WTC11 (cell line): Measurements from ENCODE around the gene ARF6. TPM values are rescaled to one million over a fixed set of nuclear protein-coding genes. Genes with fewer than 3 reads are reported as not detected.

Experiments used
- ATAC-seq: fragments of 200-7000 bp; cut with Tn5 transposase; 2 replicates; pipeline ENCODE4 v1.10.0; 2021; ENCODE audit warnings: mild to moderate bottlenecking, moderate library complexity
- CTCF ChIA-PET: fragments of 300-600 bp; sonication (Branson Sonifier 250); formaldehyde crosslinking; loops from one replicate; lab custom pipeline; 2021; ENCODE audit warnings: antibody characterized with exemption; lab: Charles Lee
- POLR2A ChIA-PET: fragments of 350-600 bp; sonication (Branson Sonifier 250); formaldehyde crosslinking; loops from one replicate; lab custom pipeline; 2021; ENCODE audit warnings: antibody characterized with exemption; lab: Charles Lee
- DNase-seq: peaks from one replicate; pipeline ENCODE4 v3.0.0; 2021; ENCODE audit warnings: low spot score
- H3K27ac Mint-ChIP-seq: 2 replicates; pipeline ENCODE4 v1.8.0; 2021; ENCODE audit warnings: mixed read lengths
- H3K27me3 Mint-ChIP-seq: 2 replicates; pipeline ENCODE4 v1.8.0; 2021; ENCODE audit warnings: low read depth, mild to moderate bottlenecking, moderate library complexity, mixed read lengths
- H3K36me3 Mint-ChIP-seq: 2 replicates; pipeline ENCODE4 v1.8.0; 2021; ENCODE audit warnings: mixed read lengths
- H3K4me1 Mint-ChIP-seq: 2 replicates; pipeline ENCODE4 v1.8.0; 2022; ENCODE audit warnings: mixed read lengths
- H3K4me3 Mint-ChIP-seq: 2 replicates; pipeline ENCODE4 v1.8.0; 2021; ENCODE audit warnings: mild to moderate bottlenecking, moderate library complexity, mixed read lengths
- H3K9me3 Mint-ChIP-seq: 2 replicates; pipeline ENCODE4 v1.8.0; 2021; ENCODE audit warnings: mixed read lengths
- ATF1 ChIP-seq: sonication (generic); formaldehyde crosslinking; IDR thresholded peaks from 2 replicates; pipeline ENCODE4 v1.8.1; 2023; ENCODE audit warnings: mild to moderate bottlenecking, moderate library complexity, missing genetic modification reagents
- CREB1 ChIP-seq: sonication (generic); formaldehyde crosslinking; IDR thresholded peaks from 2 replicates; pipeline ENCODE4 v1.8.0; 2023; ENCODE audit warnings: mild to moderate bottlenecking, missing genetic modification reagents
- ELF4 ChIP-seq: sonication (generic); formaldehyde crosslinking; IDR thresholded peaks from 2 replicates; pipeline ENCODE4 v1.8.1; 2022; ENCODE audit warnings: low read depth, mild to moderate bottlenecking, moderate library complexity, missing genetic modification reagents
- EMX1 ChIP-seq: fragments of 250-450 bp; sonication (Bioruptor Pico); IDR thresholded peaks from 2 replicates; pipeline ENCODE4 v1.8.0; 2021; ENCODE audit warnings: mild to moderate bottlenecking
- FOXP1 ChIP-seq: sonication (generic); formaldehyde crosslinking; IDR thresholded peaks from 2 replicates; pipeline ENCODE4 v1.8.0; 2022; ENCODE audit warnings: missing genetic modification reagents, mild to moderate bottlenecking, moderate library complexity, borderline replicate concordance
- GTF2I ChIP-seq: fragments of 250-450 bp; sonication (Bioruptor Pico); conservative IDR thresholded peaks from 2 replicates; pipeline ENCODE4 v1.4.0; 2021; ENCODE audit warnings: mild to moderate bottlenecking
- IRF2 ChIP-seq: sonication (generic); formaldehyde crosslinking; IDR thresholded peaks from 2 replicates; pipeline ENCODE4 v1.8.0; 2022; ENCODE audit warnings: low read depth, missing genetic modification reagents, borderline replicate concordance
- JAZF1 ChIP-seq: fragments of 250-450 bp; sonication (Bioruptor Pico); IDR thresholded peaks from 2 replicates; pipeline ENCODE4 v1.9.0; 2021; ENCODE audit warnings: moderate library complexity, mild to moderate bottlenecking, inconsistent platforms
- MXD4 ChIP-seq: fragments of 250-450 bp; sonication (Bioruptor Pico); IDR thresholded peaks from 2 replicates; pipeline ENCODE4 v1.8.0; 2021; ENCODE audit warnings: mild to moderate bottlenecking, moderate library complexity, borderline replicate concordance
- NR1H2 ChIP-seq: sonication (generic); formaldehyde crosslinking; IDR thresholded peaks from 2 replicates; pipeline ENCODE4 v1.9.0; 2021; ENCODE audit warnings: mild to moderate bottlenecking, moderate library complexity, missing genetic modification reagents
- TCF7 ChIP-seq: sonication (generic); formaldehyde crosslinking; IDR thresholded peaks from 2 replicates; pipeline ENCODE4 v1.8.0; 2022; ENCODE audit warnings: mild to moderate bottlenecking, low read depth, missing genetic modification reagents, moderate library complexity
- ZBTB21 ChIP-seq: sonication (generic); formaldehyde crosslinking; IDR thresholded peaks from 2 replicates; pipeline ENCODE4 v1.8.1; 2023; ENCODE audit warnings: mild to moderate bottlenecking, missing genetic modification reagents, borderline replicate concordance
- ZNF219 ChIP-seq: sonication (generic); formaldehyde crosslinking; IDR thresholded peaks from 2 replicates; pipeline ENCODE4 v1.8.0; 2023; ENCODE audit warnings: missing genetic modification reagents, mild to moderate bottlenecking, borderline replicate concordance
- ZNF232 ChIP-seq: sonication (generic); formaldehyde crosslinking; IDR thresholded peaks from 2 replicates; pipeline ENCODE4 v1.8.0; 2022; ENCODE audit warnings: mild to moderate bottlenecking, missing genetic modification reagents
- ZNF396 ChIP-seq: fragments of 250-450 bp; sonication (Bioruptor Pico); IDR thresholded peaks from 2 replicates; pipeline ENCODE4 v1.8.0; 2021; ENCODE audit warnings: mild to moderate bottlenecking, moderate library complexity, borderline replicate concordance
- total RNA-seq: library from RNA; stranded (reverse); gene quantifications from 3 replicates; pipeline ENCODE4 v1.2.3, GENCODE V29; 2021
- TF ChIP-seq, protein P1 (sequence below): sonication (generic); formaldehyde crosslinking; IDR thresholded peaks from 2 replicates; pipeline ENCODE4 v1.8.1; 2023; ENCODE audit warnings: mild to moderate bottlenecking, missing genetic modification reagents, moderate library complexity
- TF ChIP-seq, protein P2 (sequence below): sonication (generic); formaldehyde crosslinking; IDR thresholded peaks from 2 replicates; pipeline ENCODE4 v1.8.1; 2022; ENCODE audit warnings: low read depth, mild to moderate bottlenecking, moderate library complexity, missing genetic modification reagents, borderline replicate concordance
- TF ChIP-seq, protein P3 (sequence below): fragments of 250-450 bp; sonication (Bioruptor Pico); IDR thresholded peaks from 2 replicates; pipeline ENCODE4 v2.1.2; 2022; ENCODE audit warnings: mild to moderate bottlenecking, moderate library complexity
- TF ChIP-seq, protein P4 (sequence below): sonication (generic); formaldehyde crosslinking; IDR thresholded peaks from 2 replicates; pipeline ENCODE4 v1.8.0; 2023; ENCODE audit warnings: missing genetic modification reagents, mild to moderate bottlenecking, borderline replicate concordance
- TF ChIP-seq, protein P5 (sequence below): sonication (generic); formaldehyde crosslinking; IDR thresholded peaks from 2 replicates; pipeline ENCODE4 v1.8.1; 2022; ENCODE audit warnings: mild to moderate bottlenecking, missing genetic modification reagents, moderate library complexity, borderline replicate concordance
- TF ChIP-seq, protein P6 (sequence below): sonication (generic); formaldehyde crosslinking; IDR thresholded peaks from 2 replicates; pipeline ENCODE4 v1.8.1; 2023; ENCODE audit warnings: mild to moderate bottlenecking, missing genetic modification reagents

ARF6 gene
- total RNA-seq, 1 experiment from 2014 or later, result 55.9 TPM

DNA sequence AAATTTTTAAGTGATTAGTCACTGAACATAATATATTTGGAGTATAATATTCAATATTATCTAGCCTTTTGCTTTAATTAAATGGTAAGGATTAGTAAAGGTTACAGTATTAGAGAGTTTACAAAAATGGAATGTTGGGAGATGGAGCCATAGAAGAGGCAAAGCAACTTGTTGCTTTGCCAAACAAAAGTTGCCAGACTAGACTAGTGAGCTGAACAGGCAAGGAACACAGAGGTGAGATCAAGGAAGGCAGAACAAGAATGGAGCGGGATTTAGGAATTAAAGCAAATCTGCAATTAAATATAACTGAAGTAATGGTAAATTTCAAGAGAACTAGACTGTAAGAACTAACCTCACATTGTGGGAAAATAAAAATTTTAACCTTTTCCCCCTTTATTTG lies 5.1 kb downstream of the ARF6 start (continued):
- TF ChIP-seq, protein P1, sequence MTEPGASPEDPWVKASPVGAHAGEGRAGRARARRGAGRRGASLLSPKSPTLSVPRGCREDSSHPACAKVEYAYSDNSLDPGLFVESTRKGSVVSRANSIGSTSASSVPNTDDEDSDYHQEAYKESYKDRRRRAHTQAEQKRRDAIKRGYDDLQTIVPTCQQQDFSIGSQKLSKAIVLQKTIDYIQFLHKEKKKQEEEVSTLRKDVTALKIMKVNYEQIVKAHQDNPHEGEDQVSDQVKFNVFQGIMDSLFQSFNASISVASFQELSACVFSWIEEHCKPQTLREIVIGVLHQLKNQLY (CRISPR knock-in tag), result no peak
- no peak for TF ChIP-seq ZNF396 (CRISPR knock-in tag)
- TF ChIP-seq GTF2I (CRISPR knock-in tag), result no peak
- TF ChIP-seq MXD4 (CRISPR knock-in tag), result no peak

DNA sequence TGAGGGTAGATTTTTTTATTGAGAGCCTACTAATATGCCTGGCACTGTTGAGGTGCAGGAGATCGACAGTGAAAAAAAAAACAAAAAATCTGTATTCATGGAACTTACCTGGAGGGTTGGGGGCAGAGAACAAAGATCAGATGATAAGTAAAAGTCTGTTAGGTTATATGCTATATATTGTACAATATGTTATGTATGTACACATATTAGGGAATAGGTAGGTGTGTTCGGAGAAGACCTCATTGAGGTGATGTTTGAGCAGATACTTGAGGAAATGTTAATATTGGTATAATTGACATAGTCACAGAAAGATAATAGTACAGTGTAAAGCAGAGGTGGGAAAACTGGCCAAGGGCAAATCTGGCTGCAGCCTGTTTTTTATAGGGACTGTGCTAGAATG lies 5.6 kb downstream of the ARF6 start:
- Mint-ChIP-seq H3K36me3 (peaks cover 18% of the 10 kb centered on the region), H3K27ac (peak overlapping the region; percentile 10; the same call in 1 of the 2 replicates), H3K27me3 (no peaks in the 10 kb centered on the region), H3K4me1 (peaks cover 33% of the 10 kb centered on the region), H3K9me3 (no peaks in the 10 kb centered on the region), H3K4me3 (no peak overlapping the region)
- DNase-seq (no peak), ATAC-seq (no peak)
- ChIA-PET CTCF (interaction anchor here (0.6 to 1.3 kb wide), 3 partner anchors 19 to 209 kb away, joined by 3 to 5 read pairs (median 4); no protein-coding TSS in a partner anchor), POLR2A (no interaction called here)
- TF ChIP-seq ATF1 (CRISPR knock-in tag) (no peak), ZNF219 (CRISPR knock-in tag) (no peak), JAZF1 (CRISPR knock-in tag) (no peak), ZNF232 (no peak), FOXP1 (CRISPR knock-in tag) (no peak)
- TF ChIP-seq, protein P2, sequence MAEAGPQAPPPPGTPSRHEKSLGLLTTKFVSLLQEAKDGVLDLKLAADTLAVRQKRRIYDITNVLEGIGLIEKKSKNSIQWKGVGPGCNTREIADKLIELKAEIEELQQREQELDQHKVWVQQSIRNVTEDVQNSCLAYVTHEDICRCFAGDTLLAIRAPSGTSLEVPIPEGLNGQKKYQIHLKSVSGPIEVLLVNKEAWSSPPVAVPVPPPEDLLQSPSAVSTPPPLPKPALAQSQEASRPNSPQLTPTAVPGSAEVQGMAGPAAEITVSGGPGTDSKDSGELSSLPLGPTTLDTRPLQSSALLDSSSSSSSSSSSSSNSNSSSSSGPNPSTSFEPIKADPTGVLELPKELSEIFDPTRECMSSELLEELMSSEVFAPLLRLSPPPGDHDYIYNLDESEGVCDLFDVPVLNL (CRISPR knock-in tag), result no peak
- TF ChIP-seq, protein P3, sequence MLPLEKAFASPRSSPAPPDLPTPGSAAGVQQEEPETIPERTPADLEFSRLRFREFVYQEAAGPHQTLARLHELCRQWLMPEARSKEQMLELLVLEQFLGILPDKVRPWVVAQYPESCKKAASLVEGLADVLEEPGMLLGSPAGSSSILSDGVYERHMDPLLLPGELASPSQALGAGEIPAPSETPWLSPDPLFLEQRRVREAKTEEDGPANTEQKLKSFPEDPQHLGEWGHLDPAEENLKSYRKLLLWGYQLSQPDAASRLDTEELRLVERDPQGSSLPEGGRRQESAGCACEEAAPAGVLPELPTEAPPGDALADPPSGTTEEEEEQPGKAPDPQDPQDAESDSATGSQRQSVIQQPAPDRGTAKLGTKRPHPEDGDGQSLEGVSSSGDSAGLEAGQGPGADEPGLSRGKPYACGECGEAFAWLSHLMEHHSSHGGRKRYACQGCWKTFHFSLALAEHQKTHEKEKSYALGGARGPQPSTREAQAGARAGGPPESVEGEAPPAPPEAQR, result no peak
- TF ChIP-seq, protein P4, sequence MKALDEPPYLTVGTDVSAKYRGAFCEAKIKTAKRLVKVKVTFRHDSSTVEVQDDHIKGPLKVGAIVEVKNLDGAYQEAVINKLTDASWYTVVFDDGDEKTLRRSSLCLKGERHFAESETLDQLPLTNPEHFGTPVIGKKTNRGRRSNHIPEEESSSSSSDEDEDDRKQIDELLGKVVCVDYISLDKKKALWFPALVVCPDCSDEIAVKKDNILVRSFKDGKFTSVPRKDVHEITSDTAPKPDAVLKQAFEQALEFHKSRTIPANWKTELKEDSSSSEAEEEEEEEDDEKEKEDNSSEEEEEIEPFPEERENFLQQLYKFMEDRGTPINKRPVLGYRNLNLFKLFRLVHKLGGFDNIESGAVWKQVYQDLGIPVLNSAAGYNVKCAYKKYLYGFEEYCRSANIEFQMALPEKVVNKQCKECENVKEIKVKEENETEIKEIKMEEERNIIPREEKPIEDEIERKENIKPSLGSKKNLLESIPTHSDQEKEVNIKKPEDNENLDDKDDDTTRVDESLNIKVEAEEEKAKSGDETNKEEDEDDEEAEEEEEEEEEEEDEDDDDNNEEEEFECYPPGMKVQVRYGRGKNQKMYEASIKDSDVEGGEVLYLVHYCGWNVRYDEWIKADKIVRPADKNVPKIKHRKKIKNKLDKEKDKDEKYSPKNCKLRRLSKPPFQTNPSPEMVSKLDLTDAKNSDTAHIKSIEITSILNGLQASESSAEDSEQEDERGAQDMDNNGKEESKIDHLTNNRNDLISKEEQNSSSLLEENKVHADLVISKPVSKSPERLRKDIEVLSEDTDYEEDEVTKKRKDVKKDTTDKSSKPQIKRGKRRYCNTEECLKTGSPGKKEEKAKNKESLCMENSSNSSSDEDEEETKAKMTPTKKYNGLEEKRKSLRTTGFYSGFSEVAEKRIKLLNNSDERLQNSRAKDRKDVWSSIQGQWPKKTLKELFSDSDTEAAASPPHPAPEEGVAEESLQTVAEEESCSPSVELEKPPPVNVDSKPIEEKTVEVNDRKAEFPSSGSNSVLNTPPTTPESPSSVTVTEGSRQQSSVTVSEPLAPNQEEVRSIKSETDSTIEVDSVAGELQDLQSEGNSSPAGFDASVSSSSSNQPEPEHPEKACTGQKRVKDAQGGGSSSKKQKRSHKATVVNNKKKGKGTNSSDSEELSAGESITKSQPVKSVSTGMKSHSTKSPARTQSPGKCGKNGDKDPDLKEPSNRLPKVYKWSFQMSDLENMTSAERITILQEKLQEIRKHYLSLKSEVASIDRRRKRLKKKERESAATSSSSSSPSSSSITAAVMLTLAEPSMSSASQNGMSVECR (CRISPR knock-in tag), result no peak
- TF ChIP-seq, protein P5, sequence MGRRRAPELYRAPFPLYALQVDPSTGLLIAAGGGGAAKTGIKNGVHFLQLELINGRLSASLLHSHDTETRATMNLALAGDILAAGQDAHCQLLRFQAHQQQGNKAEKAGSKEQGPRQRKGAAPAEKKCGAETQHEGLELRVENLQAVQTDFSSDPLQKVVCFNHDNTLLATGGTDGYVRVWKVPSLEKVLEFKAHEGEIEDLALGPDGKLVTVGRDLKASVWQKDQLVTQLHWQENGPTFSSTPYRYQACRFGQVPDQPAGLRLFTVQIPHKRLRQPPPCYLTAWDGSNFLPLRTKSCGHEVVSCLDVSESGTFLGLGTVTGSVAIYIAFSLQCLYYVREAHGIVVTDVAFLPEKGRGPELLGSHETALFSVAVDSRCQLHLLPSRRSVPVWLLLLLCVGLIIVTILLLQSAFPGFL (CRISPR knock-in tag), result no peak

DNA sequence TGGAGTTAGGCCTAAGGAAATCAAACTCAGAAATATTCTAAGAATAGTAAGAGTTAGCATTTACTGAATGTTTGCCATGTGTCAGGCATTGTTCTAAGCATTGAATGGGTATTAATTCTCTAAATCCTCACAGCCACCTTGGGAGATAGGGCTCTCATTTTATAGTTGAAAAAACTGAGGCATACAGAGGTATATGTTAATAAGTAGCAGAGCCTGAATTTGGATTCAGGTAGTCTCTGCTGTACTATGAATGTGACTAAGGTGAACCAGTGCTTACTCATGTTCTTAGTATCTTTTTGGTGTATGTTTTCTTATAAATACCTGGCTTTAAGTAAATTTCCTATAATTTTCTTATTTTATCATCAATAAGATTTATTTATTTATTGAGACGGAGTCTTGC lies 8.1 kb downstream of the ARF6 start:
- Mint-ChIP-seq H3K4me3 (no peak overlapping the region), H3K27me3 (no peaks in the 10 kb centered on the region)
- TF ChIP-seq ELF4, result no peak
- no peak for TF ChIP-seq EMX1 (CRISPR knock-in tag)
- no peak for TF ChIP-seq TCF7 (CRISPR knock-in tag)
- no peak for TF ChIP-seq ZBTB21 (CRISPR knock-in tag)
- no peak for TF ChIP-seq NR1H2 (CRISPR knock-in tag)
- TF ChIP-seq IRF2 (CRISPR knock-in tag), result no peak
- TF ChIP-seq CREB1 (CRISPR knock-in tag), result no peak
- TF ChIP-seq, protein P3, result no peak
- TF ChIP-seq, protein P6, sequence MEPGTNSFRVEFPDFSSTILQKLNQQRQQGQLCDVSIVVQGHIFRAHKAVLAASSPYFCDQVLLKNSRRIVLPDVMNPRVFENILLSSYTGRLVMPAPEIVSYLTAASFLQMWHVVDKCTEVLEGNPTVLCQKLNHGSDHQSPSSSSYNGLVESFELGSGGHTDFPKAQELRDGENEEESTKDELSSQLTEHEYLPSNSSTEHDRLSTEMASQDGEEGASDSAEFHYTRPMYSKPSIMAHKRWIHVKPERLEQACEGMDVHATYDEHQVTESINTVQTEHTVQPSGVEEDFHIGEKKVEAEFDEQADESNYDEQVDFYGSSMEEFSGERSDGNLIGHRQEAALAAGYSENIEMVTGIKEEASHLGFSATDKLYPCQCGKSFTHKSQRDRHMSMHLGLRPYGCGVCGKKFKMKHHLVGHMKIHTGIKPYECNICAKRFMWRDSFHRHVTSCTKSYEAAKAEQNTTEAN, result no peak

More for the DNA sequence above, 8.1 kb downstream of the ARF6 start:
- no peak for DNase-seq
- ATAC-seq, result no peak
- ChIA-PET POLR2A (no interaction called here), CTCF (interaction anchor here (0.8 kb wide), 1 partner anchor 21 kb away, joined by 5 read pairs; no protein-coding TSS in a partner anchor)
- Mint-ChIP-seq H3K27ac (no peak overlapping the region), H3K4me1 (peaks cover 21% of the 10 kb centered on the region), H3K9me3 (no peaks in the 10 kb centered on the region), H3K36me3 (no peaks in the 10 kb centered on the region)
